ENCODE results near the gene NEK1.

Gene NEK1

DNA sequence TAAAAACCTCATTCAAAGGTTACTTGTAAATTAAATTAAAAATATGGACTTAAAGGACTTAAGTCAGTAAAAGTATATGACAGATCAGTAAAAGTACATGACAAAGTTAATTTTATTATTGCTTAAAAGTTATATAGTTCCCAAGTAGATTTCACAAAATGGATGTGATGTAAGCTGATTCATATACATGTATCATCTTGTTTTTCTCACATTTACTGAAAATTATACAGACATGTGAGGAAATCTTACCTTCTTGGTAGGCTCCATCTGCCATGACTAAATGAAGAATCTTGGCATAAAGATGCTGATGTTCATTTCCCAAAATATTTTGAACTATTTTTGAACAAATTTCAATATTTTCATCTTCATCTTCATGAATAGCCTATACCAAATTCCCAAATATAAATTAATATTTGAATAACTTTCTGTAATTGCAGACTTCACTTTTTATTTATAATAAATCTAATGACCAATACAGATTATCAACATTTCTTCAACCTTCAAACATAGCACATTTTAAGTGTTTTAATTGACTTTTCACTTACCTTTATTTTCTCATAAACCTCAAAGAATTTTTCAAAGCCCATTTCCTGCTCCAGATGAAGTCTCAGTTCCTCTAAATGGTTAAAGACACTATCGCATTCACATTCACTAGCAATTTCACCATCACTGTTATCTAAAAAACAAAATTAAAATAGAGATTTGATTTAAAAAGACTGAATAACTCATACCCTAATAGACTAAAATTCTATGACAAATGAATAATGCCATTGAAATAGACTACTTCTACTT is 212.2 kb downstream of the NEK1 start:
- Mint-ChIP-seq H3K9me3 (no peaks in the 10 kb centered on the region), H3K4me3 (no peak overlapping the region), H3K27me3 (ENCODE audit: low read depth) (no peaks in the 10 kb centered on the region), H3K4me1 (peaks cover 7% of the 10 kb centered on the region), H3K36me3 (ENCODE audit: low read depth) (peaks cover 8% of the 10 kb centered on the region), H3K27ac (no peak overlapping the region)
- TF ChIP-seq, protein P1, sequence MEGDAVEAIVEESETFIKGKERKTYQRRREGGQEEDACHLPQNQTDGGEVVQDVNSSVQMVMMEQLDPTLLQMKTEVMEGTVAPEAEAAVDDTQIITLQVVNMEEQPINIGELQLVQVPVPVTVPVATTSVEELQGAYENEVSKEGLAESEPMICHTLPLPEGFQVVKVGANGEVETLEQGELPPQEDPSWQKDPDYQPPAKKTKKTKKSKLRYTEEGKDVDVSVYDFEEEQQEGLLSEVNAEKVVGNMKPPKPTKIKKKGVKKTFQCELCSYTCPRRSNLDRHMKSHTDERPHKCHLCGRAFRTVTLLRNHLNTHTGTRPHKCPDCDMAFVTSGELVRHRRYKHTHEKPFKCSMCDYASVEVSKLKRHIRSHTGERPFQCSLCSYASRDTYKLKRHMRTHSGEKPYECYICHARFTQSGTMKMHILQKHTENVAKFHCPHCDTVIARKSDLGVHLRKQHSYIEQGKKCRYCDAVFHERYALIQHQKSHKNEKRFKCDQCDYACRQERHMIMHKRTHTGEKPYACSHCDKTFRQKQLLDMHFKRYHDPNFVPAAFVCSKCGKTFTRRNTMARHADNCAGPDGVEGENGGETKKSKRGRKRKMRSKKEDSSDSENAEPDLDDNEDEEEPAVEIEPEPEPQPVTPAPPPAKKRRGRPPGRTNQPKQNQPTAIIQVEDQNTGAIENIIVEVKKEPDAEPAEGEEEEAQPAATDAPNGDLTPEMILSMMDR (IDR thresholded peaks at IDR 0.05; ENCODE audit: unreplicated experiment in 3 of 3) = no peak

DNA sequence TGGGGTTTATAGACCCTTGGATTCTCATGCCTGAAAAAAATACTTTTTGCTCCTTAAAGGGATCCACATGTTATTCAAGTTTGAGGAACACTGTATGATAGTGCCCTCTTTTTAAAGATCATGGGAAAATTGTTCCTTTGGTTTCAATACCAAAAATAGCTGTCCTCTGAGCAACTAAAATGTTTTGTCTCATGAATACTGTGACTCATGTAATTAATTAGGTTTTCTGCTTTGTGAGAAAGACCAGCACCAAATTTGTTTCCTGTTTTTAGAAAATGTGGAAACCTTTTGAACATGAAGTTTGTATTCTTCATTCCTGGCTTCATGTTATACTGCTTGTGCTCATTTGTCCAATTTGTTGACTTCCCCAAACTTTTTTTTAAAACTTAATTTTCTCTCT is 214.1 kb downstream of the NEK1 start:
- peaks cover 7% of the 10 kb centered on the region for H3K4me1 Mint-ChIP-seq
- H3K36me3 Mint-ChIP-seq (ENCODE audit: low read depth) = peaks cover 8% of the 10 kb centered on the region
- no peaks in the 10 kb centered on the region for H3K9me3 Mint-ChIP-seq
- no peak overlapping the region for H3K4me3 Mint-ChIP-seq
- TF ChIP-seq, protein P1 (IDR thresholded peaks at IDR 0.05; ENCODE audit: unreplicated experiment in 3 of 3) = no peak
- peak overlapping the region in 1 of 3 experiments; percentile 45 for H3K27ac Mint-ChIP-seq
- H3K27me3 Mint-ChIP-seq (ENCODE audit: low read depth) = no peaks in the 10 kb centered on the region

DNA sequence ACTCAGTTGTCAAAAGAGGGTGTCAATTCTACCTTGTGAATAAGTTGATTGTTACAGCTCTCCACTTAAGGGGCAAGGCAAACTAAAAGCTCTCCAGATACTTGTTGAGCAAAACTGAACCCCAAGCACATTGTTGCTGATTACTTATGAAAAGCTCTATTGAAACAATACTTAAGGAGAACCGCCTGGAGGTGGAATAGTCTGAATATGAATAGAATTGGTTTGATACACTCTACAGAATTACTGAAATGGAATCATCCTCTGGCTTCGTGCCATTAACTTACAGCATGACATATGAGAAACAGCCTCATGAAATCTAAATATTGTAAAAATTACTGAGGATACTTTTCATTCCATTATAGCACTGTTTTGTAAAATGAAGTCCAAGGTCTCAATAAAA is 214.6 kb downstream of the NEK1 start:
- Mint-ChIP-seq H3K4me3 (no peak overlapping the region), H3K4me1 (peaks cover 7% of the 10 kb centered on the region), H3K36me3 (ENCODE audit: low read depth) (peaks cover 8% of the 10 kb centered on the region), H3K27ac (peak overlapping the region in 2 of 3 experiments; percentile 1 to 45), H3K9me3 (no peaks in the 10 kb centered on the region), H3K27me3 (ENCODE audit: low read depth) (no peaks in the 10 kb centered on the region)
- TF ChIP-seq, protein P1 (IDR thresholded peaks at IDR 0.05; ENCODE audit: unreplicated experiment in 3 of 3) = no peak

DNA sequence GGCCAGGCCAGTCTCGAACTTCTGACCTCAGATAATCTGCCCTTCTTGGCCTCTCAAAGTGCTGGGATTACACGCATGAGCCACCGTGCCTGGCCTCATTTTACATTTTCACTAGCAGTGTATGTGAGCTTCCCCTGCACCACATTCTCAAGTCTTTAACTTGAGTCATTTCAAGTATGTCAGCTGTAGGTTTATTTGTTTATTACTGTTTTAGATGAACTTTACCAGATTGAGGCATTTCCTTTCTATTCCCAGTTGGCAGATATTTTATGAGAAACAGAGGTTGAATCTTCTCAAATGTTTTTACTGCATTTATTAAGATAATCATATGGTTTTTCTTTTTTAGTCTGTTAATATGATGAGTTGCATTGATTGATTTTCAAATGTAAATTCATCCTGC is 227.0 kb downstream of the NEK1 start:
- H3K4me1 Mint-ChIP-seq = no peaks in the 10 kb centered on the region
- H3K4me3 Mint-ChIP-seq = no peak overlapping the region
- H3K27me3 Mint-ChIP-seq (ENCODE audit: low read depth) = no peaks in the 10 kb centered on the region
- peaks cover 21% of the 10 kb centered on the region for H3K9me3 Mint-ChIP-seq
- H3K27ac Mint-ChIP-seq = no peak overlapping the region
- TF ChIP-seq, protein P1 (IDR thresholded peaks at IDR 0.05; ENCODE audit: unreplicated experiment in 3 of 3) = no peak
- H3K36me3 Mint-ChIP-seq (ENCODE audit: low read depth) = peaks cover 4% of the 10 kb centered on the region

DNA sequence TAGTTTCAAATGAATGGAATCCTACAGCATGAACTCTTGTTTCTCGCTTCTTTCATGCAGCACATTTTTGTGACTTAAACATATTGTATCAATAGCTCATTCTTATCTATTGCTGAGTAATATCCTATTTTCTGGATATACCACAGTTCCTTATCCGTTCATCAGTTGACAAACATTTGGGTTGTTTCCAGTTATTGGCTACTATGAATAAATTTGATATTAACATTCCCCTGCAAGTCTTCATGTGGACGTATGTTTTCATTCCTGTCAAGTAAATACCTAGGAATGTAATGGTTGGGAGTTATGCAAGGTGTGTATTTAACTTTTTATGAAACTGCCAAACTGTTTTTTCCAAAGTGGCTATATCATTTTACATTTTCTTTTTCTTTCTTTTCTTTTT is 227.6 kb downstream of the NEK1 start:
- H3K4me3 Mint-ChIP-seq = no peak overlapping the region
- TF ChIP-seq, protein P1 (IDR thresholded peaks at IDR 0.05; ENCODE audit: unreplicated experiment in 3 of 3) = no peak
- no peaks in the 10 kb centered on the region for H3K27me3 Mint-ChIP-seq (ENCODE audit: low read depth)
- H3K36me3 Mint-ChIP-seq (ENCODE audit: low read depth) = peaks cover 4% of the 10 kb centered on the region
- H3K27ac Mint-ChIP-seq = no peak overlapping the region
- H3K9me3 Mint-ChIP-seq = peaks cover 23% of the 10 kb centered on the region
- no peaks in the 10 kb centered on the region for H3K4me1 Mint-ChIP-seq

DNA sequence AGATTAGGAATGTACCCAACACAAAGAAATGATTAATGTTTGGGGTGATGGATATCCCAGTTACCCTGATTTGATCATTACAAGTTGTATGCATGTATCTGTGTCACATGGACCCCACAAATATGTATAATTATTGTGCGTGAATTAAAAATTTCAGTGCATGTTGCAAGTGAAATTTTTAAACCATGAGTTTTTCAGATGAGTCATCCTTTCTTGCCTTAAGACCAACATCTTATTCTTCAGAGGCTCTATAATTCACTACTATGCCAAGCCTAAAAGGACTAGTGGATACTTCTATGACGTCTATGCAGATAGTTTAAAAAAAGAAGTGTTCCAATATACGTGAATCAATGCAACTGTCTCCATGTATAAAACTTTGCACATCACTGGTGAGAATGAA is 228.7 kb downstream of the NEK1 start:
- Mint-ChIP-seq H3K27me3 (ENCODE audit: low read depth) (no peaks in the 10 kb centered on the region), H3K36me3 (ENCODE audit: low read depth) (no peaks in the 10 kb centered on the region), H3K4me3 (no peak overlapping the region), H3K27ac (no peak overlapping the region), H3K4me1 (no peaks in the 10 kb centered on the region), H3K9me3 (peaks cover 32% of the 10 kb centered on the region)
- TF ChIP-seq, protein P1 (IDR thresholded peaks at IDR 0.05; ENCODE audit: unreplicated experiment in 3 of 3) = no peak

Measured in nephron (organoid).